Stimulated activated CD8-positive, alpha-beta memory T cell treated with anti-CD3 and anti-CD28 coated beads, Interleukin-15, amount 100 ng/mL, for 1 hour (primary cell): ENCODE results near the gene PLAC9.
"Not testable (repeated sequence)": the region's sequence is repeated elsewhere in the genome, so short reads cannot be mapped to it uniquely, and the experiment has no call there.

Source experiments
- DNase-seq: peaks from one replicate; pipeline ENCODE4 v3.0.0-alpha.2; 2020; ENCODE audit warnings: low read depth

Gene PLAC9, protein sequence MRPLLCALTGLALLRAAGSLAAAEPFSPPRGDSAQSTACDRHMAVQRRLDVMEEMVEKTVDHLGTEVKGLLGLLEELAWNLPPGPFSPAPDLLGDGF

DNA sequence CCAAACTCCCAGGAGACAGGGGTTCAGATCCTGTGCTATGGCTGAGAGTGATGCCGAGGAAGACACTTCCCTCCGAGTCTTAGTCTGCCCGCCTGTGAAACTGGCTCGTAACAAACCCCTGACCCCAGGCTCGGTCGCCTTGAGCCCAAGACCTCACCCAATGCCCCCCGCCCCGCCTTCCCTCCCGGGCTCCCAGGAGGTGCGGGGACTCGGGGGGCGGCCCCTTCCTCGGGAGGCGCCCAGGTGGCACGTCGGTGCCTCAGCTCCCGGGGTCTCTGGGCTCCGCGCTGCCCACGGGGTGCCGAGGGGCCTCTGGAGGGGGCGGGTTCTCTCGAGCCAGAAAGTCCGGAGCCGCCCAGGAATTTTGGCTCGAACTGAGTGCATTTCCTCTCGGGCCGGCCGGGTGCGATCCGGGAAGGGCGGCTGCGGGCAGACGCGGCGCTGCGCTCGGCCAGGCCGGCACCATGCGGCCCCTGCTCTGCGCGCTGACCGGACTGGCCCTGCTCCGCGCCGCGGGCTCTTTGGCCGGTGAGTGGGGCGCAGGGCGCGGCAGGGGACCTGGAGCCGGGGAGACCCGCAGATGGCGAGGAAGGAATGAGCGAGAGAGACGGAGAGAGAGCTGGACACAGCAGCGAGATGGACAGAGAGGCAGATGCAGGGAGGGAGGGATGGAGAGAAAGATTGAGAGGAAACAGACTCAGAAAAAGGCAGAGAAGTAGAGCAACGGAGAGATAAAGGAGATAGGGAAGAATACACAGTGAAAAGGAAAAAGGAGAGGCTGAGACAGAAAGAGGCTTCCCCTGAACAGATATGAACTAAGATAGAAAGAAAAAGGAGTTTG is at the start of gene PLAC9:
TSS of gene PLAC9 (plus strand) at position 432 of the 841 bp plus-strand sequence. CDS start at position 465, 33 bp downstream.
- DNase-seq, result no peak

DNA sequence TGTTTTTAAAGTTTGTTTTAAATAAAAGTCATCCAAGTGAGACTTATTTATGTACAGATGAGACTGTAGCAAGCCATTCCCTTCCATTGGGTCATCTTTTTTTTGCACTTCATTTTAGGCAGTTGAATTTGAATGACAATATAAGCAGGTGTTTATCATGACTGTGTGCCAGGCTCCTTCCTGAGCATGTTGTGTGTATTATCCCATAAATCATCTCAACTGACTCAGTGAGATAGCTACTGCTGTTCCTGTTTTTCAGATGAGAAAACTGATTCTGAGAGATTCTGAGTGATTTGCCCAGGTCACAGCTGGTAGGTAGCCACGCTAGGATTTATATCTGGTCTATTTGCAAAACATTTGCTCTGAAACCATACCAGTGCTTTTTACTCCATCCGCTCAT is 42.4 kb upstream of the PLAC9 start:
- DNase-seq, result no peak

DNA sequence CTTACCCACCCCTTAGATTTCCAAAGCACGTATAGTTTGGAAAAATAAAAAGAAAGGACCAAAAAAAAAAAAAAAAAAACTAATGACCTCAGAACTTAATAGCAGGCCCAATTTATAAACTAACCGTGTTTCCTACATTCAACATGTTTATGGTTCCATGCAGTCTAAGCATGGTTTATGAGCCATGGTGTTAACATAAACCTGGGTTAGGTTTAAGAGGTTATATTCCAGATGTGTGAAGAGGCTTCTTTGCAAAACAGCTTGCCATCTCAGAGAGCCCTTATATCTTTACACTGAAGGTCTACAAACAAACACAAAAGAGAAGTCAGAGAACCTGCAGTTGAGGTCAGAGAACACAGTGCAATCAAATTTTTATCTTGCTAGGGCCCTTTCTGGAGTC is 38.3 kb upstream of the PLAC9 start:
- DNase-seq, result no peak

DNA sequence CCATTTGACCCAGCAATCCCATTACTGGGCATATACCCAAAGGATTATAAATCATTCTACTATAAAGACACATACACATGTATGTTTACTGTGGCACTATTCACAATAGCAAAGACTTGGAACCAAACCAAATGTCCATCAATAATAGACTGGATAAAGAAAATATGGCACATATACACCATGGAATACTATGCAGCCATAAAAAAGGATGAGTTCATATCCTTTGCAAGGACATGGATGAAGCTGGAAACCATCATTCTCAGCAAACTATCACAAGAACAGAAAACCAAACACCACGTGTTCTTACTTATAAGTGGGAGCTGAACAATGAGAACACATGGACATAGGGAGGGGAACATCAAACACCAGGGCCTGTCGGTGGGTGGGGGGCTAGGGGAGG is 34.3 kb upstream of the PLAC9 start:
- not testable (repeated sequence) for DNase-seq

DNA sequence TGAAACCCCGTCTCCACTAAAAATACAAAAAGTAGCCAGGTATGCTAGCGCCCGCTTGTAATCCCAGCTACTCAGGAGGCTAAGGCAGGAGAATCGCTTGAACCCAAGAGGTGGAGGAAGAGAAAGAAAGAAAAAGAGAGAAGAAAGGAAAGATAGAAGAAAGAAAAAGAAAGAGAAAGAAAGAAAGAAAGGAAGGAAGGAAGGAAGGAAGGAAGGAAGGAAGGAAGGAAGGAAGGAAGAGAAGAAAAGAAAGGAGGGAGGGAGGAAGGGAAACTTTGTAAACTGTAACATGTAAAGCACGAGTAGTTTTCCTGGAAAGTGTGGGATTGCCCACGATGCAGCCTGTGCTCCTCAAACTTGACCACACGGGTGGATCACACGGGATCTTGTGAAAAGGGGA is 33.2 kb upstream of the PLAC9 start:
- DNase-seq, result not testable (repeated sequence)

DNA sequence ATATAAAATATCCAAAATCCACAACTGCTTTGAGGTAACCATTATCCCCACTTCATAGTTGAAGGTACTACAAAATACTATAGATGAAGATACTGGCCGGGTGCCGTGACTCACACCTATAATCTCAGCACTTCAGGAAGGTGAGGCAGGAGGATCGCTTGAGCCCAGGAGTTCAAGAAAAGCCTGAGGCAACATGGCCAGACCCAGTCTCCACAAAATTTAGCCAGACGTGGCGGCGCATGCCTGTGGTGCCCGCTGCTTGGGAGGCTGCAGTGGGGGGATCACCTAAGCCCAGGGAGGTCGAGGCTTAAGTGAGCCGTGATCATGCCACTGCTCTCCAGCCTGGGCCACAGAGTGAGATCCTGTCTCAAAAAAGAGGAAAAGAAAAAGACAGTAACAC is 32.4 kb upstream of the PLAC9 start:
- no peak for DNase-seq

DNA sequence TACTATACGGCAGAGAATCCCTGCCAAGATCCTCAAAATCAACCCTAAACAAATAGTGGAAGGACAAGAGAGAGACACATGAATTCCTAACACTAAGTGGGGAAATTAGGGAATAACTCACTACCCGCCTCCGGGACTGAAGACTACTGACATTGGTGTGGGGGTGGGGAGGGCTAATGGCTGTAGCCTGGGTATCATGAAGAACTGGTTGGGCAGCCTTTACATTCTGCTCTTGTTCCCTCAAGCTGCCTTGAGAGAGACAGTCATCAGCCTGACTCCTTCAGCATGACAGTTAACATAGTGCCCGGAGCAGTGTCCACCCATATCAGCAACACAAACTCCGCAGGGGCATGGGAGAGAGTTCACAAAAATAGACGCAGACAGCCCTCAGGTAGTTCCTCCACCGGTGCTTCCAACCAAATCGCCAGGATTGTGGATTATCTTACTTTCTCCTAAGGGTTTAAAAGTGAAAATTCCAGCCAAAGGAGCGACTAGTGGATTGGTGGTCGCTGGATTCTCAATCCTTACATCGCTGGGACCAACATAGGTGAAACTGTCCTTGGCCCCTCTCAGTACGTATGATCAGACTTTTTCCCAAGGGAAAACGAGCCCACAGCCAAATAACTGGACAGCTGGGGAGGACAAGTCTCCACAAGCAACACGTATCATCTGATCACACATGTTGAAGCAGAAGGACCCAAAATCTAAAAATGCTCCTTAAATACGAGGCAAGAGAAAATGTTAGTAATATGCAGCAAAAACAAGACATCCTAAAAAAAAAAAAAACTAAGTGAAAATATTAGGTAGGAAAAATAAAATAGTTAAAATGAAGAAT is 31.5 kb upstream of the PLAC9 start:
- DNase-seq, result no peak

DNA sequence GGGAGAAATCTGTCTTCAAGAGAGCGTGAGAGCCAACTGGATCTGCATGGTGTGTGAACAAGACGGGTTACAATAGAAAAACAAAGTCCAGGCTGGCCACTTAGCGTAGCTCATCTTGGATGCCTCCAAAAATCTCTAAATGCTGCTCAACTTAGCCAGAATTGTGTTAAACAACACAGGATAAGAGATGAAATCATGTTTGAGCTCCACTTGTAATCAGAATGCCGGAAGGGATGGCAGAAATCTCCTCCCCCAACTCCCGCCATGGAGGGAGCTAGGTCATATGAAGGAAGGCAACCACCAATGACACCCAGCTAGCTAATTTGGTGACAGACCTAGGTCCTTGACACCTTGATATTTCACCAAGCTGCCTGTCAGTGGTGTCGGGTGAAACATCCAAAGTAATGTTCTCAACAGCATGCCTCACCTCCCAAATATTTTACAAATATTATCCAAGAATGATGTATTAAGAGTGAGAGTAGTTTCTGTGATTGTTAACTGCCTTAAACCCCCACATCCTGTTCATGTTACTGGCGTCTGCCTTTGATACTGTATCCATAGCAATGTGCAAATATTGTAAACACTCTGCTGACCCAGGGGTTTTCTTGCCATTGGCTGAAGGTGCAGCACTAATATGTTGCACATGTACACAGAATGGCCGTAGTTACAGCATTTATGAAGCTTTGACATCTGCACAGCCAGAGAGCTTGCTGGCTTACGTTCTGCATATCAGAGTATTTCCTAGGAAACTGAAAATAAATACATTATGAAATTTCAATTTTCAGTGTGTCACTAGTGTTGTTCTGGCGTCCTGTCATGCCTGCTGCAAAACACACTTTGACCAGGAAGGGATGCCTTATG is 28.2 kb upstream of the PLAC9 start:
- DNase-seq, result no peak

DNA sequence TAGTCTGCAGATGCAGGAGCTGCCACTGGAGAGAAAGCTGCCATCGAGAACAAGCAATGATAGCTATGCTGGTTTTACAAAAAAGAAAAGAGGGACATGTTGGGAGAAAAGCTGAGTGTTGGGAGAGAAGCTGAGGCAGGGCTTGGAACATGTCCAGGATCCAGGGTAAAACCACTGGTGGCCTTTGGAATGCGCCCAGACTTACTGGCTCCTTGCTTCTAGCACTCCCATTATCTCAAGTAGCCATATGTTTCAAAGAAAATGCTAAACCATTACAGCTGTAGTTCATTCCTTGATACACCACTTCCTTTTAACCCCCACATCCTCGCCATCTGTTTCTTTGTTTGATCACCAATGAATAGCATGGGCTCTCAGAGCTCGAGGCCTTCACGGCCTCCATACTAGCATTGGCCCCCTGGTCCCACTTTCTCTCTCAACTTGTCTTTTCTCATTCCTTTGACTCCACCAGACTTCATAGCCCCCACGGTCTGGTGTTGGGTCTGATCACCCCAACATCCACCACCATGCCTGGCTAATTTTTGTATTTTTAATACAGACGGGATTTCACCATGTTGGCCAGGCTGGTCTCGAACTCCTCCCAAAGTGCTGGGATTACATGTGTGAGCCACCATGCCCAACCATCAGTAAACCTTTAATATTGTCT is 23.8 kb upstream of the PLAC9 start:
- no peak for DNase-seq

DNA sequence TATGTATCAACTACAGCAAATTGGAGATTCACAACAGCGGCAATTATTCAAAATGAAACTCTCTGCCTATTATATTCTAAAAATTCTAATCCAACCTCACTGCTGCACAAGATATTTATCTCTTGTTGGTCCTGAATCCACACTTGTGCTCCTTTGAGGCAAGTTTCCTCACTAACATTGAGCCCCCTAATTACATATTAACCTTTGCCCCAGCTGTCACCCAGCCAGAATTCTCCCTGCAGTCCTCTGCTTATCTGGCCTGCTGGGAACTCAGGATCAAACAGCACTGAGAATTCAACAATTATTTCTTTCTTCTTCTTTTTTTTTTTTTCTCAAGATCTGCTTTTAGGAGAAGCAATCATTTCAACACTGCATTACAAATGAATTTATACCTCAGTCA is 21.5 kb upstream of the PLAC9 start:
- no peak for DNase-seq

DNA sequence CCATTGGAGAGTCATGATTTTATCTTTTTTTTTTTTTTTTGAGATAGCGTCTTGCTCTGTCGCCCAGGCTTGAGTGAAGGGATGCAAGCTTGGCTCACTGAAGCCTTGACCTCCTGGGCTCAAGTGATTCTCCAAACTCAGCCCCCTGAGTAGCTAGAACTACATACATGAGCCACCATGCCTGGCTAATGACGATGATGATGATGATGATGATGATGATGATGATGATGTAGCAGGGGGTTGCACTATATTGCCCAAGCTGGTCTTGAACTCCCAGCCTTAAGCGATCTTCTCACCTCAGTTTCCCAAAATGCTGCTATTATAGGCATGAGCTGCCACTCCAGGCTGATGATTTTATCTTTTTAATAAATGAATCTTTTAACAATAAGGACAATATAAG is 13.9 kb upstream of the PLAC9 start:
- DNase-seq, result no peak

DNA sequence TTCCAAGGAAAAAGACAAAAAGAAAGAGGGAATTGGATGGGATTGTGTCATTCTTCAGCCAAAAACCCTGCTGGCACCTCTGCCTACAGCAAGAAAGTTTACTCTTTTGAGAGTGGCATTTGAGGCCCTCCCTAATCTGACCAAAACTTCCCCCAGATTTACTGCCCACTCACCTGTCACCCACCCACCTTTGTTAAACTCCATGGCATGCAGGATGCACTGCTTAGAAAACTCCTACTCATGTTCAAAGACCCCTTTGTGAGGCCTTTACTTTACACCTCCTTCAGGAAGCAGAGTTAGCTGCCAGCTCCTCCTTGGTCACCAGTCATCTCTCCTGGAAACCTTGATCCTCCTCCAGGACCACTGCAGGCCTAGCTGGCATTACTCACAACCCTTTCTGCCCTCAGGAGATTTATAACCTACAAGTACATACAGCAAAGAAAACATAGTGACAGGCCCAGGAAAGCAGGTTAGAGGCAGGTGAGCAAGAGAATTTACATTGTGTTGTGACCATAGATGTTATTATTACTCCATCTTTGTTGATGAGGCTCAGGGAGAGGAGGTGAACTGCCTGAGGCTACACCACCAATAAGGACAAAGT is 10.3 kb upstream of the PLAC9 start:
- no peak for DNase-seq

DNA sequence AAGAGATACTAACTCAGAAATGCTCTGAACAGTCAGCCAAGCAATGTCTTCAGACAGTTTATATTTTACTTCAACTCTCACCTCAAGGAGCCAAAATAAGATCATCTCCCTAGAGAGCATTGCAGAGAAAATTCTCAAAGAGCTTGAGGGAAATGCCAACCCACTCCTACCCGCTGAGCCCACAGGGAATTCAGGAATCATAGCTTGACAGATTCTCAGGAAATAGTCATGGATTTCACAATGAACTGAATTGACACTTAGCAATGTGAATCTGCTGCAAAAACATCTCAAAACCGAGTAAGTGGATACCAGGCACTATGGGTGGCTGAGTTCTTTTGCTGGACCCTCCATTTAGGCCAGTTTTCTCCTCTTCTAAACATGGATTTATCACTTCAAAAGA is 9.8 kb upstream of the PLAC9 start:
- no peak for DNase-seq

DNA sequence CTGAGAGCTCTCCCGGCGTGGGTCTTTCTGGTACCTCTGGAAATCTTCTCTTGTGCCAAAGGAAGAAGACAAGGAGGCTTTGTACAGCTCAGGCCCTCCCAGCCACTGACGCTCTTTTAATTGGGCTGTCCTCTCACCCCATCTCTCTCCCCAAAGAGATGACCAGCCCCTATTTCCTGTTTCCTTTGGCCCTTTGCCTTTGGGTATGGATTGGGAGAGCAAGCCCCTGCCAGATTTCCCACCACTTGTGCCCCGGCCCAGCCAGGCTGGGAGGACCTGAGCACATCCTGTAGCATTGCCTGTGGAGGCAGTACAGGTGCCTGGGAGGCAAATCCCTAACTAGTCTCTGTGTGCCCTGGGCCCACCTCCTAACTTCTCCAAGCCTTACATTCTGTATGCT is 5.7 kb upstream of the PLAC9 start:
- DNase-seq, result no peak

DNA sequence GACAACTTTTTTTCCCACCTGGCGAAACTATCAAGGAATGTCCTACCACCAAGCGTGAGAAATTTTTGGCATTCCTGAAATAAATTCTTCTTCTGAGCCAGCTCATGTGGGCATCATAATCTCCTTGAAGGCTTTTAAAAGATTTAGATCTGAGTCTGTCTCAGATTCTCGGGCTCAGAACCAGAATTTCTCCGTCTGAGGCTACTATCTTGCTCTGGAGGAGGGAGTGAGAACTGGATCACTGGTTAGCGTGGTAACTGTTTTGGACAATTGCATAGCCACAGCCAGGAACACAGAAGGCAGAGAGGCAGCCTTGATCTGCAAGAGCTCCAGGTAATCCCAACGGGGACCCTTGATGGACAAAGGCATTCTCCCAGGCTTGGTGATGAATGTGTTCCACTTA is 1.0 kb upstream of the PLAC9 start:
- DNase-seq, result no peak

DNA sequence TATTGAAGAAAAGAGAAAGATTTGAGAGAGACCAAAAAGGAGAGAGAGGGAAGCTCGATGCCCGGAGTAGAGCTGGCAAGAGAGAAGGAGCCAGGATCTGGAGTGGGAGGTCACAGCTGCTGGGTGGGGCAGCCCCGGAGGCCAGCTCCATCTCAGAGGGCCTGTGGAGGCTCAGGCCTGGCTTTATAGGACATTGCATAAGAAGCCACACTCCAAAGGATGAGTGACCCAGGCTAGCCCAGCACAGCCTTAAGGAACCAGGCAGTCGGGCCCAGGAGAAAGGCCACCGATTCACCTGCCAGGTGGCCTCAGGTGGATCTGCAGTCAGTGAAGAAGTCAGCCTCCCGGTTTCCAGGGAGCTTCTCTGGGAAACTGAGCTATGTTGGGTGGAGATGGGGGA is 676 bp downstream of the PLAC9 start:
- DNase-seq, result no peak

DNA sequence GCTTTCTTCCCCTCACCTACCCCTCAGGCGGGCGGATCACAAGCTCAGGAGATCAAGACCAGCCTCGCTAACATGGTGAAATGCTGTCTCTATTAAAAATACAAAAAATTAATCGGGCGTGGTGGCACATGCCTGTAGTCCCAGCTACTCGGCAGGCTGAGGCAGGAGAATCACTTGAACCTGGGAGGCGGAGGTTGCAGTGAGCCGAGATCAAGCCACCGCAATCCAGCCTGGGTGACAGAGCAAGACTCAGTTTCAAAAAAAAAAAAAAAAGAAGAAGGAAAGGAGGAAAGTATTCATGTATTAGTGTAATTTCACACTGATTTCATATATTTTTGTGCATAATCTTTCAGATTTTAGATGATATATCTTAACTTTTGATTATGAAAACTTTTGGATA is 1.2 kb downstream of the PLAC9 start:
- not testable (repeated sequence) for DNase-seq

DNA sequence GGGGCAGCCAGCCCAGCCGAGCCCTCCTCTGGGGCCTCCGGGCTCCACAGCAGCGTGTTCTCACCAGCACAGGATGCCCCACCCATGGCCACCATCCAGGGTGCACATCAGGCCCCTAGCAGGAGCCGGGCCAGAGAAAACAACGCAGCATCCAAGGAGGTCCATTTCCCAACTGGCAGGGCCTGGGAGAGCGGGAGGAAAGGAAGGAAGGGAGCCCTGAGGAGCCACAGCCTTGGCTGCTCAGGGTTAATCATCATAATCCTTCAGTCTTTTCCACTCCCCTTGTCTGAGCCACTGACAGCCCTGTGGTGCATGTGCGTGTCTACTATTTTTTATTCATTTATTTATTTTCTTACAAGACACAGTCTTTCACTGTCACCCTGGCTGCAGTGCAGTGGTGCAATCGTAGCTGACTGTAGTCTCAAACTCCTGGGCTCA is 3.6 kb downstream of the PLAC9 start:
- no peak for DNase-seq

DNA sequence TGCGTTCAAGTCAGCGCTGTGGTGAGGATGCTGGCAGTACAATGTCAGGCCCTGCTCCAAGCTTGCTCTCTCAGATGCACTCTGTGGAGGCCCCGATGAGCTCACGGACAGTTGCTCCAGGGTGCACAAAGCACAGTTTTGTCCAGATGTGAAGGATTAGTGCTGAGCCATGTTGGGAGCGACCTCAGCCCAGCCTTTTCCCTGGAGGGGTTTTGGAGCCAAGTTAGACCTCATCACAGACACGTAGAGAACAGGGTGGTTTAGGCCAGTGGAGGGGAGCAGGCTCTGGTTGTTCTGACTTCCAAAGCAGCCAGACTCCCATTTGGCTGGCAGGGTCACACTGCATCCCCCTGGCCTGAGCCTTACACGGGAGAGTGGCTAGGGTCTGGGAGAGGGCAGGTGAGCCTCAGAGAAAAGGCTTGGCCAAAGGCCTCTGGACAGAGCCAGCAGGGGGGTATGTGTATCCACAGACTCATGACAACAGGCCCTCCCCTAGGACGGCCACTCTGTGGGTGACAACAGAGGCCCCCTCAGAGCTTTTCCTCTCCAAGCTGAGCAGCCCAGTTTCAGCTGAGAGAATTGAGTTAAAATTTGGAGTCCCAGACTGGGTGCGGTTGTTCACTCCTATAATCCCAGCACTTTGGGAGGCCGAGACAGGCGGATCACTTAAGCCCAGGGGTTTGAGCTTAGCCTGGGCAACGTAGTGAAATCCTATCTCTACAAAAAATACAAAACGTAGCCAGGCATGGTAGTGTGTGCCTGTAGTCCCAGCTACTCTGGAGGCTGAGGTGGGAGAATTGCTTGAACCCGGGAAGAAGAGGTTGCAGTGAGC is 4.7 kb downstream of the PLAC9 start:
- no peak for DNase-seq

DNA sequence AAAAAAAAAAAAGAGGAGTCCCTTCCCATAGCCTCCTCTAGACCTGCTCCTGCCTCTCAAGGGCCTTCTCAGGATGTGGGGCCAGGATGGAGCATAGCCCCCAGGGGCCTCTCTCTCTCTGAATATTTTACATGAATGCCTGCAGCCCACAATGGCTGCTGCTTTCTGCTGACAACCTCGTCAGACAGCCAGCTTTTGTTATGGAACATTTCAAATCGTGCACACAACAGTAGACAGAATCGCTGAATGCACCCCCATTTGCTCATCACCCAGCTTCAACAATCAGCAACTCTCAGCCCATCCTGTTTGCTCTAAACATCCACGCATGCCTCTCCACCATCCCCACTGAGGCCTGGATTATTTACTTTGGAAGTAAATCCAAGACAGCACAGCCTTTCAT is 5.4 kb downstream of the PLAC9 start:
- DNase-seq, result no peak
